NT2/D1 (cell line): ENCODE measurements around the gene TNFSF11.

Experiments used
- DNase-seq: peaks from one replicate; pipeline ENCODE4 v3.0.0-alpha.2; 2011; ENCODE audit warnings: low read depth, low spot score
- H3K27me3 ChIP-seq: 2 replicates; pipeline ENCODE4 v1.6.0; 2011; ENCODE audit warnings: mild to moderate bottlenecking; ENCODE audit not compliant: insufficient read length, insufficient read depth
- H3K36me3 ChIP-seq: 2 replicates; pipeline ENCODE4 v1.6.1; 2011; ENCODE audit warnings: mild to moderate bottlenecking, low read length, mixed read lengths; ENCODE audit not compliant: insufficient read depth, insufficient read length
- H3K4me1 ChIP-seq: 2 replicates; pipeline ENCODE4 v1.5.1; 2011; ENCODE audit not compliant: insufficient read depth, insufficient read length
- H3K4me3 ChIP-seq: 2 replicates; pipeline ENCODE4 v1.5.1; 2011; ENCODE audit warnings: low read depth; ENCODE audit not compliant: insufficient read length
- H3K9ac ChIP-seq: 2 replicates; pipeline ENCODE4 v1.6.0; 2011; ENCODE audit warnings: low read depth; ENCODE audit not compliant: insufficient read length
- H3K9me3 ChIP-seq: 2 replicates; pipeline ENCODE4 v1.5.1; 2011; ENCODE audit warnings: mild to moderate bottlenecking, low read length; ENCODE audit not compliant: insufficient read depth
- SUZ12 ChIP-seq: IDR thresholded peaks from 2 replicates; pipeline ENCODE4 v1.6.1; 2011; ENCODE audit not compliant: insufficient read length, insufficient read depth; ENCODE audit errors: extremely low read depth
- YY1 ChIP-seq: IDR thresholded peaks from 2 replicates; pipeline ENCODE4 v1.6.1; 2011; ENCODE audit not compliant: insufficient read length, insufficient read depth
- ZNF274 ChIP-seq: IDR thresholded peaks from 2 replicates; pipeline ENCODE4 v1.6.1; 2011; ENCODE audit warnings: mild to moderate bottlenecking, low read depth, low read length

TNFSF11 gene

DNA sequence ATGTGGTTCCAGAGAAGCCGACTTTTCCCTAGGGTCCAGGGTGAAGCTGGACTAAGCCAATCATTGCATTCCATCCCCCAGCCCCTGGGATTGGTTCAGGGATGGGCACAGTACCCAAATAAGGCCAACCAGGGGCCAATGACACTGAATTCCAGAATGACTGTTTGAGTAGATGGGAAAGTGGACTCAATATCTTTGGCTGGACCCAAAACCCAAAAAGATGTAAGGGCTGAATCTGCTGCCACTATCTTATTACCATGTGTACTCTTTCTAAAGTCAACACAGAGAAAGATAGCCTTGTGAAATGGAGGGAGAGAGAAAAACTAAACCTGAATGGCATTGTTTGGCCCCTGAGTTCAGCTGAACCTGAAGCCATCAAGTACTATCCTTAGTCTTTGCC, 39.2 kb upstream of the TNFSF11 start:
- Histone ChIP-seq H3K4me1 (no peaks in the 10 kb centered on the region), H3K9me3 (no peaks in the 10 kb centered on the region), H3K9ac (no peak overlapping the region), H3K27me3 (no peaks in the 10 kb centered on the region), H3K4me3 (no peak overlapping the region), H3K36me3 (no peaks in the 10 kb centered on the region)
- TF ChIP-seq YY1 (no peak), ZNF274 (no peak), SUZ12 (no peak)
- DNase-seq = no peak

GRCh38 chr13:42538996-42539395, 35.0 kb upstream of the TNFSF11 start:
- Histone ChIP-seq H3K4me3 (no peak overlapping the region), H3K9ac (no peak overlapping the region), H3K27me3 (no peaks in the 10 kb centered on the region), H3K36me3 (no peaks in the 10 kb centered on the region), H3K4me1 (no peaks in the 10 kb centered on the region), H3K9me3 (no peaks in the 10 kb centered on the region)
- TF ChIP-seq SUZ12 (no peak), YY1 (no peak), ZNF274 (no peak)
- no peak for DNase-seq

DNA sequence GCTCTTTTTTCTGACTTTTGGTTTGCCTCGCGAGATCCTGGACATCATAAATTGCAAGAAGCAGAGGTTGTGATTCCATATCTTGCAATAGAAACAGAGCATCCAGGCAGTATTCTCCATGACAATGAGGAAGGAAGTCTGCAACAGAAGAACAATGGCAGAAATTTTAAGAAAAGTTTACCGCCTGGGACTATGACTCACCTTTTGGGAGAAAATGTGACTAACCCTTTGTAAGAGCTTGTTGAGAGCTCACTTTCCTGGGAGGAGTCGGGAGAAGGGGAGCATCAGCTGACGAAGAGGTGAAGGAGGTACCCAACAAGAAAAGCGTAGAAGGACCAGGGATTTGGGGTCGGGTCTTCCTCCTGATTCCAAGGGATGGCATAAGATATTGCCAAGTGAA, 34.3 kb upstream of the TNFSF11 start:
- H3K9me3 ChIP-seq = no peaks in the 10 kb centered on the region
- DNase-seq = no peak
- TF ChIP-seq YY1 (no peak), ZNF274 (no peak), SUZ12 (no peak)
- H3K4me1 ChIP-seq = no peaks in the 10 kb centered on the region
- H3K36me3 ChIP-seq = no peaks in the 10 kb centered on the region
- H3K4me3 ChIP-seq = no peak overlapping the region
- no peaks in the 10 kb centered on the region for H3K27me3 ChIP-seq
- H3K9ac ChIP-seq = no peak overlapping the region

DNA sequence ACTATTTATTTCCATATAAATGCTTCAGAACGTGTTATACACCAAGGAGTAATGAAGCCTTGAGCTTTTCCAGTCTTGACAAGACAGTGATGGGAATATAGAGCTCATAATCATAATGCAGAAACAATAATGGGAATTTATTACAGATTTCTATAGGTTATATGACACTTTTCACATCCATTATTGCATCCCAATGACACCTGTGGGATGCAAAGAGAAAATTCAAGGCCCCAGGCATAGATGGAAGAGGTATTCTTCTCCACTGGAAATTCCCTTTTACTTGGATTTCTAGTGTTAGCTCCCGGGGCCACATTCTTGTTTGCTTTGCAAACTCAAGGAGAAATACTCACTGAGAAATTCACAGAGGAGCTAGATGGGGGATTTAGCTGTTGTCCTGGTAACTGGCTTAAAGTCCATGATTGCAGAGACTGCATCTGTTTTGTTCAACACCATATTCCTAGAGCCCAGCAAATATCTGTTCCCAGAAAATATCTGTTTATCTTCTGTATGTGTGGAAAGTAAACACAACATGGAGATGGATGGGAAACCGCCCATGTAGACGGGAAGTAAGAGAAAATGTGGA, 30.6 kb upstream of the TNFSF11 start:
- H3K4me3 ChIP-seq = no peak overlapping the region
- no peaks in the 10 kb centered on the region for H3K9me3 ChIP-seq
- no peak for DNase-seq
- no peak overlapping the region for H3K9ac ChIP-seq
- no peak for TF ChIP-seq ZNF274
- H3K27me3 ChIP-seq = no peaks in the 10 kb centered on the region
- H3K4me1 ChIP-seq = no peaks in the 10 kb centered on the region
- no peaks in the 10 kb centered on the region for H3K36me3 ChIP-seq

DNA sequence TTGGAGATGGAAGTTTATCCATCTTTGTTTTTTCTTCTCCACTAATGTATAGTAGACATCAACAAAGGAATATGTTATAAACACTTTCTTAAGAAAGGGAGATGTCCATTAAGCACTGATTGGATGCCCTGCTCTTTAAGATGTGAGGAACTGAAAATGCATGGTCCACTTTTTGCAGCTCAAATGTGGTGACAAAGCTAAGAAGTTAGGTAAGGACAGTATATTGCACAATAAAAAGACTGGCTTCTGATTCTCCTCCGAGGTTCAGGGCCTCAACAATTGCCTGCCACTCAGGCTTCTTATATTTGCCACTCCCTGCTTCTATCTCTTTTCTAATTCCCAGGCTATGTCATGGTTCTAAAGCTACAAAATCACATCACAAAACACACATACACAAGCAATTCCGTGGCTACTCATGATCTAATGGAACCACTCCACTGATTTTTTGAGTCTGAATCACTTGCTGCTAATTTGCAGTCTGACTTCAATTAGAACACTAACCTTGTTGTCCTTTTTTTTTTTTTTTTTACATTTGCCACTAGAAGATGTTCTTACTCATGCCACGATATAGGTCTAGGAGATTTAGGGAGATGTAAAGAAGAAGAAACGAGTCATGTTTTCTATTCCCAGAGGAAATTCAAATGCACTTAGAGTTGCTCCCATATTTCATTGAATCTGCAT, 29.6 kb upstream of the TNFSF11 start:
- no peak overlapping the region for H3K4me3 ChIP-seq
- no peaks in the 10 kb centered on the region for H3K36me3 ChIP-seq
- TF ChIP-seq SUZ12 (no peak), YY1 (no peak), ZNF274 (no peak)
- no peaks in the 10 kb centered on the region for H3K9me3 ChIP-seq
- no peaks in the 10 kb centered on the region for H3K4me1 ChIP-seq
- H3K27me3 ChIP-seq = no peaks in the 10 kb centered on the region
- no peak overlapping the region for H3K9ac ChIP-seq
- DNase-seq = no peak

DNA sequence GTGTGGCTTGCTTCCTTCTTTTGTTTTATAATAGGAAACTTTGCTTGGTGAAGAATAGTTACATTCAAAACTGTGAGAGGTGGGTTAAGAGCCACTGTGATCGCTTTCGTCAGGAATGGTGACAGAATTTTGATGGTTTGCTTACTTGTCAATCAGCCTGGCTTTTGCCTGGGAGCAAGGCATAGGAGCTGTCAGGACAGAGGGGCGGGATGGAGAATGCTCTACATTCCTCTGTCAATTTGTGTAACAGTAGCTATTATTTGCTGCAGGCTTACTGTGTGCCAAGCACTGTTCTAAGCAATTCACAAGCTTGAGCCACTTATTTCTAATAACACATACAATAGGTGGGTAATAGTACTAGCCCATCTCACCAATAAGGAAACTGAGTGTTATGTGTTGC, 28.1 kb upstream of the TNFSF11 start:
- H3K4me3 ChIP-seq = no peak overlapping the region
- no peaks in the 10 kb centered on the region for H3K9me3 ChIP-seq
- H3K27me3 ChIP-seq = no peaks in the 10 kb centered on the region
- H3K4me1 ChIP-seq = no peaks in the 10 kb centered on the region
- H3K9ac ChIP-seq = no peak overlapping the region
- no peak for DNase-seq
- H3K36me3 ChIP-seq = no peaks in the 10 kb centered on the region
- no peak for TF ChIP-seq YY1
- TF ChIP-seq SUZ12 = no peak
- TF ChIP-seq ZNF274 = no peak

GRCh38 chr13:42547612-42548011, 26.3 kb upstream of the TNFSF11 start:
- Histone ChIP-seq H3K4me3 (no peak overlapping the region), H3K9ac (no peak overlapping the region), H3K9me3 (no peaks in the 10 kb centered on the region), H3K36me3 (no peaks in the 10 kb centered on the region), H3K27me3 (no peaks in the 10 kb centered on the region), H3K4me1 (no peaks in the 10 kb centered on the region)
- TF ChIP-seq ZNF274 = no peak
- no peak for TF ChIP-seq SUZ12
- TF ChIP-seq YY1 = no peak
- no peak for DNase-seq
